ENCODE results near the gene ANKUB1.
A peak's percentile ranks its signal among the peaks of the same experiment; 100 is the strongest.

The ANKUB1 gene

DNA sequence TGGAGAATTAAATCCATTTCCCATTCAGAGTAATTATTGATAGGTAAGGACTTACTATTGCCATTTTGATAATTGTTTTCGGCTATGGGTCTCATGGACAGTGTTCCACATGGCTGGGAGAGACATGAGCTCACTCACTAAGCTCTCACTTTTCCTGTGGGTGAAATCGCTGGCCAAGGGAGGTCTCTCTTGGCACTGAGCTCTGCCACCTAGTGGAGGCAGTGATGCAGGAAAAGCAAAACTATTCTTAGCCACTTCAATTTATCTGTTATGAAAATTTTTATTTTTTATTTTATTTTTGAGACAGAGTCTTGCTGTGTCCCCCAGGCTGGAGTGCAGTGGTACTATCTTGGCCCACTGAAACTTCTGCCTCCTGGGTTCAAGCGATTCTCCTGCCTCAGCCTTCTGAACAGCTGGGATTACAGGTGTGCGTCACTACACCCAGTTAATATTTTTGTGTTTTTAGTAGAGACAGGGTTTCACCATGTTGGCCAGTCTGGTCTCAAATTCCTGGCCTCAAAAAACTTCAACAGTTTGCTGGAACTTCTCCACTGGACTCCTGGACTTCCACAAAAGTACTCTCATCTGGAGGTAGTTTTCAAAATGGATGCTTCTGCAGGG, 16.0 kb upstream of the ANKUB1 start:
- peak; percentile 80 for DNase-seq

- no peak for DNase-seq
These were observed 13.9 kb upstream of the ANKUB1 start for GRCh38 chr3:149806171-149806778.

GRCh38 chr3:149801639-149802038, 9.3 kb upstream of the ANKUB1 start:
- DNase-seq = no peak

- no peak for DNase-seq
These were observed 8.8 kb upstream of the ANKUB1 start for GRCh38 chr3:149801195-149801594.

DNA sequence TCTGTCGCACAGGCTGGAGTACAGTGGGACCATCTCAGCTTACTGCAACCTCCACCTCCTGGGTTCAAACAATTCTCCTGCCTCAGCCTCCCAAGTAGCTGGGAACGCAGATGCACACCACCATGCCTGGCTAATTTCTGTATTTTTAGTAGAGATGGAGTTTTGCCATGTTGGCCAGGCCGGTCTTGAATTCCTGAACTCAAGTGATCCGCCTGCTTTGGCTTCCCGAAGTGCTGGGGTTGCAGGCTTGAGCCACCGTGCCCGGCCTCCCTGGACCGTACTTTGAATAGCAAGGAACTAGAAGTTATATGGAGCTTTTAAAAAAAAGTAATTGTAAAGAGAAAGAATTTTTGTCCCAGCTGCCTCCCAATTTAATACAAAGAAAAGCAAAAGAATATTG, 8.3 kb upstream of the ANKUB1 start:
- DNase-seq = no peak

DNA sequence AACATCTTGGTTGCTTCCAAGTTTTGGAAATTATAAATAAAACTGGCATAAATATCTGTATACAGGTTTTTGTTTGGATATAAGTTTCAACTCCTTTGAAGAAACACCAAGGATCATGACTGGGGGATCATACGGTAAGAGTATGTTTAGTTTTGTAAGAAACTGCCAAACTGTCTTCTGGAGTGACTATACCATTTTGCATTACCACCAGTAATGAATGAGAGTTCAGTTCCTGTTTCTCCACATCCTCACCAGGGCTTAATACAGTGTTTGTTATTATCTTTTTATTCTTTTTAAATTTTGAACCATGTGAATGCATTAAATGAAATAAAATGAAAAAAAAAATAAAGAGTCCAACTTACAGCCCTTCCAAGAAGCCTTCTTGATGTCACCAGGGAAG, 3.7 kb upstream of the ANKUB1 start:
- no peak for DNase-seq

DNA sequence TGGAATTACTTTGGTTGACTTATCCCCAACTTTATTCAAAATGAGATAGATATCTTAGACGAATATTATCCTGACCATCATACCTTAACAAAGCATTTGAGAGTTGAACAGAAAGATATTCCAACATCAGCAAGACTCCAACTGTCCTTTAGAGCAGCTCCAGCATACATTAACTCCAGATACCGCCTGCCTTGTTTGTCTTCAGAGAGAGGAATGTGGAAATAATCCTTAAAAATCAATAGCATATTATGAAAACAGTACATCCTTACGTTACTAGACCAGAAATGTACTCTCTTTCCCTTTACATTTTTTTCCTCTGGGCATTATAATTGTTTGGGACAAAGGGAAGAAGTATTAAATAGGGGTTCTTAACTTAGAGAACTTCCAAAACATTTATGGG, 1.7 kb downstream of the ANKUB1 start:
- DNase-seq = no peak

DNA sequence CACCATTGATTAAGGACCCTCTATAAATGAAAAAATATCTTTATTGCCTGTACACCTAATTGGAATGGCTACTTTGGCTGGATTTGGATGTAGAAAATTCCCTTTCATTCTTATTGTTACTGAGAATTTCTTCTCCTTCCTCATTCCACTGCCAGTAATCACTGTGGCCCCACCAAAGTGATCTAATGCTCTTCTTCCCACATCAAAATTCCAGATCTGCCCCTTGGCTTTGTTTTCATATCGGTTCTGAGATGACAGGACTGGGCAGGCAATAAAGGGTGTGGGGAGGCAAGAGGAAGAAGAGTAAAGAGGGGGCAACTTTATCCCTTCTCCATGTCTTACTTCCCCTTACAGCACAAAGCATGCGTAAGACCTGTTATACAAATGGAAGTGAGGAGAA, 2.1 kb downstream of the ANKUB1 start:
- peak; percentile 16 for DNase-seq

DNA sequence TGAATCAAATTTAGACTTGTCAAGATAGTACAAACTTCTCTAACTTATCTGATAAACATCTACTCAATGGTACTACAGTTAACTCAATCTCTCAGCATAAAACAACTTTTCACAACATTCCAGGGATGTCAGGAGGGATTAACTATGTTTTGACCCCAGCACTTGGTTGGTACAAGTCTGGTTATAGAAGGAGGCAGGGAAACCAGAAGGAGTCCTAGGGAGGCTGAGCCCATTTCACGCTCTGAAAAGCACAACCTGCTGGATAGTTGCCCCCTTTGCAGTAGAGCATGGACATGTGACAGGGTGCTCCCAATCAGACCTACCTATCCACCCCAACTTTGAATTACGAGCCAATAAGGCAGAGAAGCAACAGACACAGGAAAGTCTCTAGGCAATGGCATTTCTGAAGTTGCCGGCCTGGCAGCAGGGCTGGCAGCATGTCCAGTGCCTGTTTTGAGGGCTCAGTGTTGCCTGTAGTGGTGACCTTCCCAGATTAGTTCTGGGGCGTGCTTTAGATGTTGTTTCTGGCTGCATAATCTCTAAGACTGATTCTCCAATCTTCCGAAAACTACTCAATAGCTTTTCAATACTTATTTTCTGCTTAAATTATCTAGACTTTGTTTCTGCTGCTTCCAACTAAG, 8.2 kb downstream of the ANKUB1 start:
- DNase-seq = peak; percentile 20

DNA sequence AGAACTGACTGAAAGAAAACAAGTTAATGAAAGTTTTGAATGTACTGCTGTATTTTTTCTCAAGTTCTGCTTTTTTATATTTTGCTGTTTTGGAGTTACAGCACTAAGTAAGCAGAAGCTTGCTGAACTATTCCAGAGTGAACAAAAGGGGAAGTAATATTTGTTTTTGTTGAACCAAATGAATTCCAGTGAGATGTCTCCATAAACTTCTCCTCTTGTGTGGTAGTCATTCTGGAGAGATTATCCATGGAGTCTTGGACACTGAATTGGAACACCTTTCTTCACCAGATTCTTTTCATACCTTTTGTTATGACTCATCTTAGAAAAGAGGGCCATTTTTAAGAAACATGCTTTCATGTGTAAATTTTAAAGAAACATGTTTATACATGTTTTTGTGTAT, 8.8 kb downstream of the ANKUB1 start:
- DNase-seq = peak; percentile 82

- DNase-seq = no peak
These were observed 10.6 kb downstream of the ANKUB1 start for GRCh38 chr3:149781741-149782140.

DNA sequence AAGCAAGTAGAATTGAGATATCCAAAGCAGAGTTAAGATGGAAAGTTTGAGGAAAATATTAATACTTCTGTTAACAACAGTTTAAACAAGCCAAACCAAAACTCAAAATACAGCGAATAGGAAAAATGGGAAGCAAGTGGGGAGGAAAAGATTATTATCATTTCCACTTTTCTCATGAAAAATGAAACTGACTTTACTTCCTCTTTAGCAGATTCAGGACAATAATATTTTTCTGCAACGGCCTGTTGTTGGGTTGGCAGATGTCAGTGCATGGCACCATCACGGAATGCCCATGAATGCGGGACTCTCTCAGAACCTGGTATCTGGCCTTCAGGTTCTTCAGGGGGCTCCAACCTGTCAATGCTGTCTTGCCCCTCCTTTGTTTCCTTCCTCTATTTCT, 11.1 kb downstream of the ANKUB1 start:
- DNase-seq = no peak

DNA sequence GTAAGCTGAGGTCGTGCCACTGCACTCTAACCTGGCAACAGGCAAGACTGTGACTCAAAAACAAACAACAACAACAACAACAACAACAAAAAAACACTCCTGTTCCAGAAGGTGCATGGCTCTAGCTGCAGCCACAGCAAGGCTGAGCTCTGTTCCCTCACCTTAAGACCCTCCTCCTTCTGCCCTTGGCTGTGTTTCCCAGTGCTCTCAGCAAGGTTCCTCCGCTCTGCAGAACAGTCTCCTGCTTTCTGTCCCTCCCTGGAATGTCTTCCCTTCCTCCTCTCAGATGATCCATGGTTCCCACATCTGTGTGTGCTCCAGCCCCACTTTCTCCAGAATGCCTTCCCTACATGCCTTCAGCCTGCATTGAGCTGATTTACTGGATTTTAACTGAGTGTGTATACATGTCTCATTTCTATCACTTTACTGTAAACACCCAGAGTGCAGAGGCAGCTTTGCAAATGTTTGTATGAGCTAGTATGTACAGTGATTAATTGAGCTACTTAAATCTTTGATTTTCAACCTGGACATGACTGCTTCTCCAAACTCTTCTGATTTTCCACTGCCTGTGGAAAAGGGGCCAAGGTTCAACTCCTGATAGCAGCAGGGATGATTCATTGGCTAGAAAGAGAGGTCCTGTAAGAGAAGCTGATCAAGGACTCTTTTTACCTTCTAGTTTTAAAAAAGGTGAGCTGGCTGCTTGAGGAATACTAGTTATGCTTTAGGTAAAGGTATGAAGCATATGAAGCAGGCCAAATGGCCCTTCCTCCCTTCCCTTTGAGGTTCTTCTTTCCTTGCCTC, 14.7 kb downstream of the ANKUB1 start:
- no peak for DNase-seq

DNA sequence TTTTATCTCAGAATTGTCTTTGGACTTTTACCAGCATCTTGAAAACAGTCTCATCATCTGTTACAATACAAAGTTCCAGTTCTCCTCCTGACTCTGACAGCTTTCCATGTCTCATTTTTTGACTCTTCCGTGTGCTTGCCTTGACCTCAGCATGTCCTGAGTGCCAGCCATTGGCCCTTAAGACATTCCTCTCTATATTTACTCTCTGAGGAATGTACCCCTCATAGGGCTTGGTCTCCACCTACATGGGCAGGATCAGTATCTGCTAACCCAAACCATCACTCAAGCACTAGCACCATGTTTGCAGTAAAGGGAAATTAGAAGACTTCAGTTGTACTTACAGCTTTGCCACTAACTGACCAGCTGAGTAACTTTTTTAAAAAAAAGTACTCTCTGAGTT, 16.2 kb downstream of the ANKUB1 start:
- no peak for DNase-seq

DNA sequence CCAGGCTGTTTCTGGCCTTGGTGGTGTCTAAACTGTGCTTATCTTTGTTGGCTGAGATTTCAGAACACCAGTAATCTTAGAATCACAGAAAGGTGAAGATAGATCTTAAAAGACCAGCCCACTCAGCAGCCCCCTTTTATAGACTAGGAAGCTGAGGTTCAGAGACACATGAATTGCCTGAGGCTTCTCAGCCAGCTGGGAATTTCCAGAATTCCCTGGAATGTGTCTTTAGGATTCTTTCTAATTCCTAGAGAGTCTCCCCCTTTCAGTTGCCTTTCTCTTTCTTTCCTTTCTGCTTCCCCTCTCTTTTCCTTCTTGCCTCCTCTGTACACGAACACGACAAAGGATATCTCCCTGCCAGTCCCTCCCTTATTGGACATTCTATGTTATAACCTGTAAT, 19.5 kb downstream of the ANKUB1 start:
- no peak for DNase-seq

DNA sequence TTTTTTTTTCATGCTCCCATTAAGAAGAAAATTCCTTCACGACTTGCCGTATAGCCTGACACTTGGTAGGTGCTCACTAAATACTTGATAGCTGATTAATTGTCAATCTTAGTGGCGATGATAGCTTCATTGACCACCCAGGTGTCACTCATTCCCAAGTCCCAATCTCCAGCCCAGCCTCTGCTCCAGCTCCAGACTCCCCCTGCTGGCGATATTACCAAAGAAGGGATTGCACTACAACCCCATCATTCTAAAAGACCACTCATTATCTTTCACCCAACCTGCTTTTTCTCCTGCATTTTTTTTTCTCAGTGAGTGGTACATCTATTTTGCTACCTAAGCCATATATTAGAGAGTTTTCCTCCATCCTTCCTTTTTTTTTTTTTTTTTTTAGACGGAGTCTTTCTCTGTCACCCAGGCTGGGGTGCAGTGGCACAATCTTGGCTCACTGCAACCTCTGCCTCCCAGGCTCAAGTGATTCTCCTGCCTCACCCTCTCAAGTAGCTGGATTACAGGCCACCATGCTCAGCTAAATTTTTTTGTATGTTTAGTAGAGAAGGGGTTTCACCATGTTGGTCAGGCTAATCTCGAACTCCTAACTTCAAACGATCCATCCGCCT, 20.6 kb downstream of the ANKUB1 start:
- peak; percentile 47 for DNase-seq

GRCh38 chr3:149770246-149770645, 22.1 kb downstream of the ANKUB1 start:
- no peak for DNase-seq

DNA sequence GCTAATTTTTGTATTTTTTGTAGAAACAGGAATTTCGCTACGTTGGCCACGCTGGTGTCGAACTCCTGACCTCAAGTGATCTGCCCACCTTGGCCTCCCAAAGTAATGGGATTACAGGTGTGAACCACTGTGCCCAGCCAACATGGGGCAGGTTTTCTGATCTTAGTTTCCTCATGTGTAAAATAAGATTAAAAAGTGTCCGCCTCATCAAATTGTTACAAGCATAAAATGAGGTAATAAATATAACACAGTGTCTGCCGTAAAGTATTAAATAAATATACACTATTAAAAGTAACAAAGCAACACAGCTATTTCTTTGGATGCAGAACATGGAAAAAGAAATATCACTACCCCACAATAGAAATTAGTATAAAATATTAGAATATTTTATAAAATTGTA, 23.6 kb downstream of the ANKUB1 start:
- no peak for DNase-seq

DNA sequence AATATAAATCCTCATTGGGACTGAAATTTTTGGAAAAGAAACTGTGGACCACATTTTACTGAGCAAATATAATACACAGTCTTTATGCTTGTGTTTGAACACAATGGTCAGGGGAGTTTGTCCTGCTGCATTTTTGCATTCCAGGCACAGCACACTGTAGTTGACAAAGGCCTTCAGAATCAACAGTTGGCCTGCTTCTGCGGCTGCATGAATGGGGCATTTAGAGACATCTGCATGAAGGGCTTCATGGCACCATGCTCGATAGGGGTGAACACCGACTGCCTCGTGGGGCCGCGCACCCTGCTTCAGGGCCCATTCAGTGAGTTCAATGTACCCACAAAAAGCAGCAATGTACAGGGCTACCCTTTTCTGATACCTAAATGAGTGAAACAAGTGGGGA, 24.6 kb downstream of the ANKUB1 start:
- DNase-seq = no peak

DNA sequence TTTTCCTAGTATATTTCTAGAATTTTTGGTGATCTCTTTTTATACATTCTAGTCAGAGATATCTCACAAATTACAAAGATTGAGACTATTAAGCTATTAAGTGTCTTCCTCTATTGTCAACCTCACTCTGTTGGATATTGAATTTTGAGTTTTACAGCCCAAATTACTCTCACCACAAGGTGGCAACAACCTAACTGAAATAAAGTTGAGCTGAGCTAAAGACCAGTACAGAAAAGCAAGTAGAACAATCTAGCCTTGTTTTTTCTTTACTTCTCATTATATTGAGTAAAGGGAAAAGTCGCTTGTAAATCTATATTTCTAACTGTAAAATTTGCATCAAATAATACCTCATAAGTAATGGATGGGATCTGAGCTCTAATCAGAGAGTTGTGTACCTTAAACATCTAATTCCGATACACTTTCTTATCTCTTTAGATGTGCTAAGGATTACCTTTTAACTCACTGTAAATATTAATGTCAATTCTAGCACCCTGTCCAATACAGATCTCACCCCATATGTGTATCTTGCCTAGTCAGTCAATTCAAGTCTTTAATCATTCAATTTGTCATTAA, 26.5 kb downstream of the ANKUB1 start:
- DNase-seq = peak; percentile 46

DNA sequence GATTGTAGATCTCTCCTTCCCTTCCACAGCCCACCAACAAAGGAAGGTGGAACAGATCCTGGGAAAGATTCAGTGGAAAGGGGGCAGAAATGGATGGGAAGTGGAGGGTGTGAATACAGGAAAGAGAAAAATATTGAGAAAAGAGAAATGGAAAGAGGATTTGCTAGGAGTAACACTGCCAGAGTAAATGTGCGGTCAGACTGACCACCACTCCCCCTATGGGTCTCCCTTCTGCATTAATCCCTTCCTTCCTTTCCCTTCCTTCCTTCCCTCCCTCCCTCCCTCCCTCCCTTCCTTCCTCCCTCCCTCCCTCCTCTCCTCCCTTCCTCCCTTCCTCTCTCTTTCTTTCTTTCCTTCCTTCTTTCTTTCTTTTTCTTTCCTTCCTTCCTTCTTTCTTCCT, 28.1 kb downstream of the ANKUB1 start:
- no peak for DNase-seq

DNA sequence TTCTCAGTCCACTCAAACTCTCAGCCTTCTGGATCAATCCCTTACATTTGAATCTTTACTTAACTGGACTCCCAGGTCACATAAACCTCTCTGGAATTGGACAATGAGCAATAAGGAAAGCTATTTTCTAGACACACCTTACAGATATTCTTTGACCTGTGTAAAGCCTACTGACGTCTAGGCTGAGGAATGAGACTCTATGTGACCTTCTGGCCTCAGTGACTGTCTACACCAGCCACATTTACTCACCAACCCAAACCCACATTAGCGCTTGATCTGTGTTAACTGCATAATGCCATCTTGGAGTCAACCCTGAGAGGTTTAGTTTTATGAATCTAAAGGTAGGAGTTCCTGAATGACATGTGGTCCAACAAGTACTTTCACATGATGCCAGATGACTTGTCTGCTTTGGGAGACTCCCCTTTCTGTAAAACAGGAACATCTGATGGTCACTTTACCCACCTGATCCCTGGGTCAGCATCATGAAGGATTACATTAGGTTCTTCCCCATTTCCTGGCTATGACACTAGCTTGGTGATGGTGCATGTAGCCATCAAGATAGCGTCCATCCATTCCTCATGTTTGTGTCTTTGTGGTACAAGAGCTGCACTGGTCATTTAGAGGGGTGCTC, 28.7 kb downstream of the ANKUB1 start:
- no peak for DNase-seq

DNA sequence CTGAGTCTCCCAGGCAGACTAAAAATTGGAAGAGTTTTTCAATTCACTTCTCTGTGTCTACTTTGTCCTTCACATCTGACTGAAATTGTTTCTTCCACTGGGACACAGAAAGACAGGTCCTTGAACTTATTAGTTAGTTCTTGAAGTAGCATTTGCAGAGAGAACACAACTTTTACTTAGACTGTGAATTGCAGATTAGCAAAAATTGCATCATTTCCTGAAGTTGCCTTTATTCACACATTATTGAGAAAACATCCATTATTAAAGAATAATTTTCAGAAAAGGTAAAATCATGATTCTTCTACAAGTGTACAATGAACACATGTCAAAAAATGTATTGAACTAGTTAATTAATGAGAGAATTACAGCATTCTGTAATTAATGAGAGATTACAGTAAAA, 38.6 kb downstream of the ANKUB1 start:
- no peak for DNase-seq

Measured in HCEC 1CT (cell line).